ENCODE measurements around the gene LPP. TPM values are rescaled to one million over a fixed set of nuclear protein-coding genes. Genes with fewer than 3 reads are reported as not detected.

The LPP gene
- total and polyA plus RNA-seq, 2 donors (not counting 1 experiment from before 2014, with no cell fraction given): 7.6 to 81.7 TPM

DNA sequence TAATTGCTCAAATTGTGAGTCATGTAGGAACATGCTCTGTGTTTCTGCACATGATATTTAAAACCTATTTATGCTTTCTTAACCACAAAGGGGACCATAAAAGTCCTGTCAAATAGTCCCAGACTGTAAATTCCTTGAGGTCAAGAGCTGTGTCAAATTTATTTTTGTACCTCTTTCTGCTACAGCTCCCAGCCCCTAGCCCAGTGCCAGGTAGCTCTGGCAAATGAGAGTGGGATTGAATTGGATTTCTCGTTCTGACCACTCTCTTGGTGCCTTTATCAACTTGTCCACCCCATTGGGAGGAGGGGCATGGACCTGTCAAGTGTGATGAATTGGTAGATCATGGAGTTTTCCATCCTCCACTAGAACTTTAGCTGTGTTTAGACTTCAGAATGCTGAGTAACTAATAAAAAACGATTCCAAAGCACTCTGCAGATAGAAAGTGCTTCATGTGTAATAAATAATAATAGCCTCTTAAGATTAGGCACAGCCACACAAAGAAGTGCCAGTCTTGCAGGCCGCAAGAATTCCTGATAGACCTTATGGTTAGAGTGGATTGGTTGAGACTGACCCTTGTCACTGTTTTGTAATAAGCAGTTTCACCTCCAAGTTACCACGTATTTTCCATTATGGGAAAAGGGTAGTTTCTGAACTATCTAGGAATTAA lies 120.4 kb downstream of the LPP start:
- ChIA-PET CTCF (interaction anchor here (0.8 kb wide), 1 partner anchor 9 kb away, joined by 3 read pairs; no protein-coding TSS in a partner anchor), POLR2A (no interaction called here)
- peaks cover 31% of the 10 kb centered on the region for H3K4me1 Mint-ChIP-seq
- no peak overlapping the region for H3K4me2 ChIP-seq (replicated peaks; ENCODE audit: low read depth, low read length, poor library complexity, severe bottlenecking)
- no peak overlapping the region for H3K9ac ChIP-seq (ENCODE audit: low read length)
- TF ChIP-seq CTCF (IDR thresholded peaks at IDR 0.05): no peak
- TF ChIP-seq EZH2 (IDR thresholded peaks at IDR 0.05; ENCODE audit: borderline replicate concordance, insufficient read depth, low read depth, low read length, poor library complexity, severe bottlenecking): no peak
- no peaks in the 10 kb centered on the region for H3K9me3 ChIP-seq (ENCODE audit: control extremely low read depth in 1 of 3, control insufficient read depth in 2 of 3, insufficient read depth in 1 of 3, low read length in 2 of 3)
- H3K27ac Mint-ChIP-seq: no peak overlapping the region
- H3K27me3 Mint-ChIP-seq: no peaks in the 10 kb centered on the region
- H3K4me1 ChIP-seq (ENCODE audit: control insufficient read depth in 2 of 2, insufficient read depth in 2 of 2, low read length in 2 of 2): peaks cover 14% of the 10 kb centered on the region in 2 donors
- ATAC-seq (ENCODE audit: low read depth) (no peak), DNase-seq (no peak)
- H3K79me2 ChIP-seq (ENCODE audit: control insufficient read depth, insufficient read depth, low read length): peaks cover 18% of the 10 kb centered on the region
- no peak overlapping the region for H3K27ac ChIP-seq (ENCODE audit: low read length in 2 of 2)
- no peaks in the 10 kb centered on the region for H4K20me1 ChIP-seq (ENCODE audit: control insufficient read depth, insufficient read depth, low read length, poor library complexity, severe bottlenecking)
- H3K36me3 ChIP-seq (replicated peaks in 1 of 2; ENCODE audit: control extremely low read depth in 1 of 2, control insufficient read depth in 1 of 2, extremely low read depth in 1 of 2, insufficient read depth in 2 of 2, low read length in 1 of 2): peaks cover 0 to 3% of the 10 kb centered on the region in 2 experiments
- H3K4me3 ChIP-seq (ENCODE audit: control extremely low read depth in 1 of 5, extremely low read depth in 1 of 5, insufficient read depth in 1 of 5, low read depth in 2 of 5, low read length in 4 of 5): no peak overlapping the region
- intact Hi-C loops (cut with micrococcal nuclease): no loop called here
- no peak overlapping the region for H3K4me3 Mint-ChIP-seq
- H2AFZ ChIP-seq (ENCODE audit: insufficient read depth, low read depth, low read length, poor library complexity, severe bottlenecking): no peak overlapping the region
- no CpG with 5 or more reads among the region's 4 CpGs for WGBS (ENCODE audit: insufficient coverage)
- no peaks in the 10 kb centered on the region for H3K9me3 Mint-ChIP-seq (ENCODE audit: insufficient read depth)
- H3K27me3 ChIP-seq (replicated peaks in 1 of 4; ENCODE audit: control extremely low read depth in 1 of 4, control insufficient read depth in 3 of 4, insufficient read depth in 4 of 4, low read length in 3 of 4): no peaks in the 10 kb centered on the region

GRCh38 chr3:188276375-188276774 lies 122.4 kb downstream of the LPP start:
- TF ChIP-seq CTCF (IDR thresholded peaks at IDR 0.05): no peak
- no peak overlapping the region for H3K4me3 ChIP-seq (ENCODE audit: control extremely low read depth in 1 of 5, extremely low read depth in 1 of 5, insufficient read depth in 1 of 5, low read depth in 2 of 5, low read length in 4 of 5)
- H3K36me3 ChIP-seq (replicated peaks in 1 of 2; ENCODE audit: control extremely low read depth in 1 of 2, control insufficient read depth in 1 of 2, extremely low read depth in 1 of 2, insufficient read depth in 2 of 2, low read length in 1 of 2): peaks cover 0 to 2% of the 10 kb centered on the region in 2 experiments
- H3K79me2 ChIP-seq (ENCODE audit: control insufficient read depth, insufficient read depth, low read length): peaks cover 31% of the 10 kb centered on the region
- Mint-ChIP-seq H3K4me1 (peaks cover 24% of the 10 kb centered on the region), H3K27me3 (no peaks in the 10 kb centered on the region), H3K27ac (no peak overlapping the region), H3K9me3 (ENCODE audit: insufficient read depth) (no peaks in the 10 kb centered on the region), H3K4me3 (no peak overlapping the region)
- 100% methylated on average over 2 of the region's 3 CpGs for WGBS (ENCODE audit: insufficient coverage)
- H3K9me3 ChIP-seq (ENCODE audit: control extremely low read depth in 1 of 3, control insufficient read depth in 2 of 3, insufficient read depth in 1 of 3, low read length in 2 of 3): no peaks in the 10 kb centered on the region
- no peak overlapping the region for H2AFZ ChIP-seq (ENCODE audit: insufficient read depth, low read depth, low read length, poor library complexity, severe bottlenecking)
- H3K4me2 ChIP-seq (replicated peaks; ENCODE audit: low read depth, low read length, poor library complexity, severe bottlenecking): no peak overlapping the region
- H3K27me3 ChIP-seq (replicated peaks in 1 of 4; ENCODE audit: control extremely low read depth in 1 of 4, control insufficient read depth in 3 of 4, insufficient read depth in 4 of 4, low read length in 3 of 4): no peaks in the 10 kb centered on the region
- no peak for DNase-seq
- intact Hi-C loops (cut with micrococcal nuclease): loop anchor here (5.0 kb wide), 1 partner anchor 534 kb away; no protein-coding TSS in a partner anchor
- ChIA-PET POLR2A (no interaction called here), CTCF (interaction anchor here (1.3 kb wide), 1 partner anchor 41 kb away, joined by 3 read pairs; no protein-coding TSS in a partner anchor)
- ATAC-seq (ENCODE audit: low read depth): no peak
- H3K4me1 ChIP-seq (ENCODE audit: control insufficient read depth in 2 of 2, insufficient read depth in 2 of 2, low read length in 2 of 2): peaks cover 2% of the 10 kb centered on the region in 2 donors
- no peak overlapping the region for H3K9ac ChIP-seq (ENCODE audit: low read length)
- H4K20me1 ChIP-seq (ENCODE audit: control insufficient read depth, insufficient read depth, low read length, poor library complexity, severe bottlenecking): no peaks in the 10 kb centered on the region
- H3K27ac ChIP-seq (ENCODE audit: low read length in 2 of 2): no peak overlapping the region
